Gastrocnemius medialis (tissue), 4 donors: ENCODE results near the gene RAB40C. TPM values are rescaled to one million over a fixed set of nuclear protein-coding genes. Genes with fewer than 3 reads are reported as not detected.

ENCODE experiments used
- ATAC-seq, 2 donors: fragments of 150-250 bp; one replicate each; pipeline ENCODE4 v1.9.1; 2016
- DNase-seq, 2 donors: peaks; one replicate each; pipeline ENCODE4 v3.0.0-alpha.2; 2019
- H3K27ac ChIP-seq, 4 donors: fragments of 200-600 bp; sonication (generic); 1 replicate in 1 of 4; 2 replicates in 3 of 4; pipeline ENCODE4 v1.5.1; 2016 to 2018; ENCODE audit warnings: mild to moderate bottlenecking in 2 of 4, moderate library complexity in 1 of 4
- H3K27me3 ChIP-seq, 3 donors: fragments of 200-600 bp; sonication (generic) in 2 of 3; 1 replicate in 1 of 3; 2 replicates in 2 of 3; pipeline versions ENCODE4 v1.5.1 to v1.6.0; 2016 to 2019; ENCODE audit warnings: mild to moderate bottlenecking in 1 of 3, moderate library complexity in 1 of 3
- H3K36me3 ChIP-seq, 2 donors: fragments of 200-600 bp; sonication (generic) in 1 of 2; one replicate each; pipeline ENCODE4 v1.5.1; 2017 to 2018
- H3K4me1 ChIP-seq, 2 donors: fragments of 200-600 bp; sonication (generic) in 1 of 2; one replicate each; pipeline ENCODE4 v1.5.1; 2016 to 2017; ENCODE audit warnings: mild to moderate bottlenecking in 2 of 2
- H3K4me3 ChIP-seq, 4 donors: fragments of 200-600 bp; sonication (generic) in 3 of 4; 1 replicate in 1 of 4; 2 replicates in 3 of 4; pipeline ENCODE4 v1.5.1; 2016 to 2019; ENCODE audit warnings: mild to moderate bottlenecking in 2 of 4
- H3K9me3 ChIP-seq, 3 donors: fragments of 200-600 bp; sonication (generic) in 2 of 3; 1 replicate in 1 of 3; 2 replicates in 2 of 3; pipeline ENCODE4 v1.5.1; 2016 to 2019
- POLR2A ChIP-seq, 2 donors: fragments of 450-650 bp; IDR thresholded peaks; one replicate each; pipeline ENCODE4 v1.6.1; 2017; ENCODE audit warnings: antibody characterized with exemption in 2 of 2, mild to moderate bottlenecking in 2 of 2, moderate library complexity in 2 of 2
- in situ Hi-C, 4 donors: fragments of 200-750 bp; cut with MboI; loops; one replicate each; pipeline versions ENCODE4 v1.15.0 to v1.8.0; 2017; ENCODE audit warnings: low sequenced_read_pairs in 4 of 4
- intact Hi-C: fragments of 100-400 bp; cut with DNase I; formaldehyde crosslinking; loops from one replicate; pipeline ENCODE4 v1.15.1; 2023; ENCODE audit warnings: low total_unique reads
- total RNA-seq, 4 donors: library from RNA; depleted of rRNA; stranded (reverse); fragments of >200 nt; gene quantifications; one replicate each; pipeline versions ENCODE4 v1.1.0 to v1.2.3, GENCODE V29; 2016
- TF ChIP-seq, protein P1 (sequence below), 5 experiments: fragments of 450-650 bp in 3 of 5; fragments of 200-600 bp in 2 of 5; sonication (generic) in 2 of 5; IDR thresholded peaks in 4 of 5; conservative IDR thresholded peaks in 1 of 5; 1 replicate in 4 of 5; 2 replicates in 1 of 5; pipeline ENCODE4 v1.5.1; 2016 to 2019; ENCODE audit warnings: antibody characterized with exemption in 5 of 5, mild to moderate bottlenecking in 3 of 5, moderate library complexity in 3 of 5

The RAB40C gene
- total RNA-seq, 4 donors from 2014 or later = 15.6 to 29.3 (median 21.4) TPM

- peaks cover 0 to 19% of the 10 kb centered on the region in 2 donors for H3K36me3 ChIP-seq
- peaks cover 11 to 12% of the 10 kb centered on the region in 2 donors for H3K4me1 ChIP-seq
- intact Hi-C loops (no loop called here), in situ Hi-C loops (no loop called here)
- DNase-seq = no peak
- no peaks in the 10 kb centered on the region for H3K9me3 ChIP-seq
- H3K27ac ChIP-seq = peak overlapping the region in 3 of 4 donors; percentile 7 to 36 (median 27)
- no peaks in the 10 kb centered on the region for H3K27me3 ChIP-seq
- no peak overlapping the region for H3K4me3 ChIP-seq
- TF ChIP-seq, protein P1, sequence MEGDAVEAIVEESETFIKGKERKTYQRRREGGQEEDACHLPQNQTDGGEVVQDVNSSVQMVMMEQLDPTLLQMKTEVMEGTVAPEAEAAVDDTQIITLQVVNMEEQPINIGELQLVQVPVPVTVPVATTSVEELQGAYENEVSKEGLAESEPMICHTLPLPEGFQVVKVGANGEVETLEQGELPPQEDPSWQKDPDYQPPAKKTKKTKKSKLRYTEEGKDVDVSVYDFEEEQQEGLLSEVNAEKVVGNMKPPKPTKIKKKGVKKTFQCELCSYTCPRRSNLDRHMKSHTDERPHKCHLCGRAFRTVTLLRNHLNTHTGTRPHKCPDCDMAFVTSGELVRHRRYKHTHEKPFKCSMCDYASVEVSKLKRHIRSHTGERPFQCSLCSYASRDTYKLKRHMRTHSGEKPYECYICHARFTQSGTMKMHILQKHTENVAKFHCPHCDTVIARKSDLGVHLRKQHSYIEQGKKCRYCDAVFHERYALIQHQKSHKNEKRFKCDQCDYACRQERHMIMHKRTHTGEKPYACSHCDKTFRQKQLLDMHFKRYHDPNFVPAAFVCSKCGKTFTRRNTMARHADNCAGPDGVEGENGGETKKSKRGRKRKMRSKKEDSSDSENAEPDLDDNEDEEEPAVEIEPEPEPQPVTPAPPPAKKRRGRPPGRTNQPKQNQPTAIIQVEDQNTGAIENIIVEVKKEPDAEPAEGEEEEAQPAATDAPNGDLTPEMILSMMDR (IDR thresholded peaks at IDR 0.05 in 4 of 5, conservative IDR thresholded peaks at IDR 0.05 in 1 of 5) = no peak
- TF ChIP-seq POLR2A (IDR thresholded peaks at IDR 0.05) = no peak
- peak in 1 of 2 donors; percentile 4 for ATAC-seq
These were observed 40.0 kb downstream of the RAB40C start for GRCh38 chr16:629833-630248.

GRCh38 chr16:630249-630814 lies 40.5 kb downstream of the RAB40C start:
- intact Hi-C loops = no loop called here
- Histone ChIP-seq H3K9me3 (no peaks in the 10 kb centered on the region), H3K4me3 (no peak overlapping the region), H3K36me3 (peaks cover 0 to 19% of the 10 kb centered on the region in 2 donors), H3K27me3 (no peaks in the 10 kb centered on the region), H3K4me1 (peaks cover 14 to 15% of the 10 kb centered on the region in 2 donors), H3K27ac (peak overlapping the region in 2 of 4 donors; percentile 7 to 36)
- in situ Hi-C loops = no loop called here
- no peak for TF ChIP-seq POLR2A (IDR thresholded peaks at IDR 0.05)
- TF ChIP-seq, protein P1 (IDR thresholded peaks at IDR 0.05 in 4 of 5, conservative IDR thresholded peaks at IDR 0.05 in 1 of 5) = no peak
- no peak for DNase-seq
- no peak for ATAC-seq

GRCh38 chr16:630815-631405 lies 41.0 kb downstream of the RAB40C start, which contains the start of gene WFIKKN1:
Gene WFIKKN1 (plus strand): TSS chr16:630985. CDS start chr16:631254, 269 bp downstream.
- peaks cover 16 to 21% of the 10 kb centered on the region in 2 donors for H3K4me1 ChIP-seq
- DNase-seq = no peak
- no peak within 1 kb of the TSS for H3K4me3 ChIP-seq
- H3K27me3 ChIP-seq = no peaks in the 10 kb centered on the region
- intact Hi-C loops = no loop called here
- no peaks in the 10 kb centered on the region for H3K9me3 ChIP-seq
- H3K36me3 ChIP-seq = peaks cover 0 to 14% of the 10 kb centered on the region in 2 donors
- in situ Hi-C loops = no loop called here
- no peak for ATAC-seq
- TF ChIP-seq POLR2A (IDR thresholded peaks at IDR 0.05) = no peak
- TF ChIP-seq, protein P1 (IDR thresholded peaks at IDR 0.05 in 4 of 5, conservative IDR thresholded peaks at IDR 0.05 in 1 of 5) = no peak
- H3K27ac ChIP-seq = peak within 1 kb of the TSS in 3 of 4 donors; percentile 7 to 36 (median 27)

GRCh38 chr16:631808-632358 lies 42.0 kb downstream of the RAB40C start:
- in situ Hi-C loops (no loop called here), intact Hi-C loops (no loop called here)
- TF ChIP-seq, protein P1 (IDR thresholded peaks at IDR 0.05 in 4 of 5, conservative IDR thresholded peaks at IDR 0.05 in 1 of 5) = no peak
- no peak for TF ChIP-seq POLR2A (IDR thresholded peaks at IDR 0.05)
- H3K36me3 ChIP-seq = peaks cover 0 to 8% of the 10 kb centered on the region in 2 donors
- H3K27me3 ChIP-seq = no peaks in the 10 kb centered on the region
- ATAC-seq = no peak
- H3K9me3 ChIP-seq = no peaks in the 10 kb centered on the region
- H3K27ac ChIP-seq = no peak overlapping the region
- H3K4me3 ChIP-seq = no peak overlapping the region
- no peak for DNase-seq
- H3K4me1 ChIP-seq = peaks cover 16 to 22% of the 10 kb centered on the region in 2 donors
